ENCODE results near the gene MIAT.

GRCh38 chr22:26718905-26719304, 61.5 kb downstream of the MIAT start:
- TF ChIP-seq, protein P1, sequence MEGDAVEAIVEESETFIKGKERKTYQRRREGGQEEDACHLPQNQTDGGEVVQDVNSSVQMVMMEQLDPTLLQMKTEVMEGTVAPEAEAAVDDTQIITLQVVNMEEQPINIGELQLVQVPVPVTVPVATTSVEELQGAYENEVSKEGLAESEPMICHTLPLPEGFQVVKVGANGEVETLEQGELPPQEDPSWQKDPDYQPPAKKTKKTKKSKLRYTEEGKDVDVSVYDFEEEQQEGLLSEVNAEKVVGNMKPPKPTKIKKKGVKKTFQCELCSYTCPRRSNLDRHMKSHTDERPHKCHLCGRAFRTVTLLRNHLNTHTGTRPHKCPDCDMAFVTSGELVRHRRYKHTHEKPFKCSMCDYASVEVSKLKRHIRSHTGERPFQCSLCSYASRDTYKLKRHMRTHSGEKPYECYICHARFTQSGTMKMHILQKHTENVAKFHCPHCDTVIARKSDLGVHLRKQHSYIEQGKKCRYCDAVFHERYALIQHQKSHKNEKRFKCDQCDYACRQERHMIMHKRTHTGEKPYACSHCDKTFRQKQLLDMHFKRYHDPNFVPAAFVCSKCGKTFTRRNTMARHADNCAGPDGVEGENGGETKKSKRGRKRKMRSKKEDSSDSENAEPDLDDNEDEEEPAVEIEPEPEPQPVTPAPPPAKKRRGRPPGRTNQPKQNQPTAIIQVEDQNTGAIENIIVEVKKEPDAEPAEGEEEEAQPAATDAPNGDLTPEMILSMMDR (IDR thresholded peaks at IDR 0.05; ENCODE audit: insufficient read depth, low read length, poor library complexity, severe bottlenecking): no peak
- no peak for TF ChIP-seq EZH2phosphoT487 (conservative IDR thresholded peaks at IDR 0.05; ENCODE audit: low read length)
